ENCODE results near the gene PPP6R3. TPM values are rescaled to one million over a fixed set of nuclear protein-coding genes. Genes with fewer than 3 reads are reported as not detected.

The PPP6R3 gene
- total and polyA plus RNA-seq, 2 of the 8 experiments (the other 6 are each of a cell fraction or from before 2014, with no cell fraction given) = 44.6 to 150 TPM

DNA sequence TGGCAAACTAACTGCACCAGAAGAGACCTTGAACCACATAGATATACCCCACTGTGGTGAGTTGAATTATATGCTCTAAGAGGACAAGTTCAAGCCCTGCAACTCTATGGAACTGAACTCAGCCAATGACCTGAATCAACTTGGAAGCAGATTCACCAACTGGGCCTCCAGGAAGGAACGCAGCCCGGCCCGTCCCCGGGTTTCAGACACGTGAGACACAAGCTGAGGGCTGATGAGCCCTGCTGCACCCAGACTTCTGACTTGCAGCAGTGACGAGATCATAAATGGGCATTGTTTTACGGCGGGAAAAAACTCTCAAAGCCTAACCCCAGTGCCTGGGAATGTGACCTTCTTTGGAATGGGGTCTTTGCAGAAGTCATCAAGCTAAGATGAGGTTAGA, 195.3 kb downstream of the PPP6R3 start:
- no peak overlapping the region for H2BK20ac ChIP-seq (ENCODE audit: low read length)
- H2BK120ac ChIP-seq (replicated peaks; ENCODE audit: low read depth, low read length) = no peak overlapping the region
- 87% methylated on average over 8 of the region's 8 CpGs; no CpG with 5 or more reads in 1 of the 2 experiments for WGBS, 2 experiments (ENCODE audit: extremely low coverage in 1 of 2, insufficient coverage in 1 of 2, insufficient read length in 1 of 2, insufficient replicate concordance in 2 of 2, low coverage in 1 of 2, low lambda C conversion rate in 2 of 2, missing lambda C conversion rate in 1 of 2)
- no peak overlapping the region for H3K9ac ChIP-seq (replicated peaks in 1 of 4; ENCODE audit: extremely low read depth in 1 of 4, low read depth in 3 of 4, low read length in 3 of 4)
- no peaks in the 10 kb centered on the region for H3K79me2 ChIP-seq (ENCODE audit: control insufficient read depth in 1 of 2, insufficient read depth in 2 of 2, low read length in 2 of 2)
- H3K36me3 ChIP-seq (ENCODE audit: control insufficient read depth in 2 of 4, insufficient read depth in 4 of 4, low read length in 3 of 4) = no peaks in the 10 kb centered on the region
- no peak overlapping the region for H3K4me3 ChIP-seq (ENCODE audit: extremely low read depth in 1 of 4, insufficient read depth in 2 of 4, low read depth in 3 of 4, low read length in 4 of 4)
- POLR2A ChIA-PET (ENCODE audit: partially characterized antibody) = no interaction called here
- H4K5ac ChIP-seq (ENCODE audit: insufficient read length, low read depth, low read length) = no peak overlapping the region
- no peaks in the 10 kb centered on the region for H3K23me2 ChIP-seq (ENCODE audit: low read depth, low read length)
- CTCF ChIA-PET (ENCODE audit: partially characterized antibody) = interaction anchor here (1.6 kb wide), 1 partner anchor 12 kb away, joined by 4 read pairs; no protein-coding TSS in a partner anchor
- H2BK15ac ChIP-seq (ENCODE audit: low read length) = no peak overlapping the region
- H3K18ac ChIP-seq (ENCODE audit: extremely low read depth, low read length) = no peak overlapping the region
- H2BK12ac ChIP-seq (ENCODE audit: low read depth, low read length) = no peak overlapping the region
- H3K4me1 ChIP-seq (replicated peaks in 1 of 4; ENCODE audit: control insufficient read depth in 3 of 4, insufficient read depth in 4 of 4, low read length in 3 of 4) = peaks cover 0 to 10% (median 1%) of the 10 kb centered on the region in 4 experiments; a peak in 1 of 7 replicates
- no peaks in the 10 kb centered on the region for H3K27me3 ChIP-seq (replicated peaks in 1 of 4; ENCODE audit: control insufficient read depth in 3 of 4, extremely low read depth in 1 of 4, insufficient read depth in 3 of 4, low read length in 3 of 4)
- no peak overlapping the region for H3K23ac ChIP-seq (ENCODE audit: insufficient read length)
- no peak for DNase-seq (ENCODE audit: low read depth in 1 of 2, low spot score in 2 of 2)
- no peak overlapping the region for H3K4ac ChIP-seq (replicated peaks; ENCODE audit: insufficient read length, low read depth, low read length)
- no peak overlapping the region for H2AFZ ChIP-seq (ENCODE audit: low read length)
- FAIRE-seq = no peak
- H3K27ac ChIP-seq (ENCODE audit: low read depth, low read length) = no peak overlapping the region
- no peak overlapping the region for H4K8ac ChIP-seq (ENCODE audit: extremely low read depth, insufficient read depth, low read length)
- no peaks in the 10 kb centered on the region for H3K79me1 ChIP-seq (ENCODE audit: low read depth, low read length)
- no peak overlapping the region for H3K56ac ChIP-seq (replicated peaks; ENCODE audit: insufficient read length, low read depth, low read length)
- H3K14ac ChIP-seq (ENCODE audit: insufficient read length) = no peak overlapping the region
- H3K4me2 ChIP-seq (ENCODE audit: insufficient read depth in 1 of 2, low read depth in 2 of 2, low read length in 2 of 2) = no peak overlapping the region
- no peak overlapping the region for H2AK5ac ChIP-seq (ENCODE audit: low read depth, low read length)
- H4K20me1 ChIP-seq (replicated peaks in 1 of 2; ENCODE audit: control insufficient read depth in 1 of 2, insufficient read depth in 2 of 2, low read length in 2 of 2) = no peaks in the 10 kb centered on the region
- no peak overlapping the region for H4K91ac ChIP-seq (replicated peaks; ENCODE audit: insufficient read length, low read length)
- 0 out of 4 replicates have a peak, but pooled peaks cover 0 to 6% of the 10 kb centered on the region in 2 experiments for H3K9me3 ChIP-seq (ENCODE audit: insufficient read depth in 2 of 2, low read depth in 1 of 2, low read length in 1 of 2)
- H2BK5ac ChIP-seq (ENCODE audit: low read depth, low read length) = no peak overlapping the region
- TF ChIP-seq MAFK (IDR thresholded peaks at IDR 0.05; ENCODE audit: low read depth, low read length) (no peak), SUZ12 (IDR thresholded peaks at IDR 0.05; ENCODE audit: low read length) (no peak), TCF12 (IDR thresholded peaks at IDR 0.05; ENCODE audit: low read depth, low read length) (no peak), JUND (IDR thresholded peaks at IDR 0.05; ENCODE audit: low read length) (no peak), RXRA (IDR thresholded peaks at IDR 0.05; ENCODE audit: insufficient read depth, low read depth, low read length) (no peak), ZNF274 (IDR thresholded peaks at IDR 0.05; ENCODE audit: borderline replicate concordance, extremely low read depth, low read length) (no peak), CHD2 (IDR thresholded peaks at IDR 0.05; ENCODE audit: low read length) (no peak), KDM1A (IDR thresholded peaks at IDR 0.05; ENCODE audit: borderline replicate concordance, low read length) (no peak), YY1 (IDR thresholded peaks at IDR 0.05; ENCODE audit: low read depth, low read length) (no peak), CTBP2 (IDR thresholded peaks at IDR 0.05; ENCODE audit: borderline replicate concordance, insufficient read depth, insufficient read length, low read length) (no peak), PHF8 (conservative IDR thresholded peaks at IDR 0.05; ENCODE audit: low read depth, low read length) (no peak), RNF2 (IDR thresholded peaks at IDR 0.05; ENCODE audit: borderline replicate concordance, low read depth, low read length, missing control alignments, poor library complexity, severe bottlenecking) (no peak)
- TF ChIP-seq, protein P1, sequence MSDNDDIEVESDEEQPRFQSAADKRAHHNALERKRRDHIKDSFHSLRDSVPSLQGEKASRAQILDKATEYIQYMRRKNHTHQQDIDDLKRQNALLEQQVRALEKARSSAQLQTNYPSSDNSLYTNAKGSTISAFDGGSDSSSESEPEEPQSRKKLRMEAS (IDR thresholded peaks at IDR 0.05) = no peak
